Activated CD4-positive, alpha-beta T cell treated with anti-CD3 and anti-CD28 coated beads for 24 hours (primary cell): ENCODE data around the gene CCDC154.
"Not testable (repeated sequence)": the region's sequence is repeated elsewhere in the genome, so short reads cannot be mapped to it uniquely, and the experiment has no call there.

Experiments used
- DNase-seq, 2 donors: peaks; one replicate each; pipeline ENCODE4 v3.0.0-alpha.2; 2020; ENCODE audit warnings: low read depth in 2 of 2

Gene CCDC154, protein sequence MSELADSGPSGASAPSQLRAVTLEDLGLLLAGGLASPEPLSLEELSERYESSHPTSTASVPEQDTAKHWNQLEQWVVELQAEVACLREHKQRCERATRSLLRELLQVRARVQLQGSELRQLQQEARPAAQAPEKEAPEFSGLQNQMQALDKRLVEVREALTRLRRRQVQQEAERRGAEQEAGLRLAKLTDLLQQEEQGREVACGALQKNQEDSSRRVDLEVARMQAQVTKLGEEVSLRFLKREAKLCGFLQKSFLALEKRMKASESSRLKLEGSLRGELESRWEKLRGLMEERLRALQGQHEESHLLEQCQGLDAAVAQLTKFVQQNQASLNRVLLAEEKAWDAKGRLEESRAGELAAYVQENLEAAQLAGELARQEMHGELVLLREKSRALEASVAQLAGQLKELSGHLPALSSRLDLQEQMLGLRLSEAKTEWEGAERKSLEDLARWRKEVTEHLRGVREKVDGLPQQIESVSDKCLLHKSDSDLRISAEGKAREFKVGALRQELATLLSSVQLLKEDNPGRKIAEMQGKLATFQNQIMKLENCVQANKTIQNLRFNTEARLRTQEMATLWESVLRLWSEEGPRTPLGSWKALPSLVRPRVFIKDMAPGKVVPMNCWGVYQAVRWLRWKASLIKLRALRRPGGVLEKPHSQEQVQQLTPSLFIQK

GRCh38 chr16:1443980-1444729 is at the start of gene CCDC154:
CCDC154 (minus strand) TSS chr16:1444556; CDS start chr16:1444322, 234 bp downstream.
- no peak for DNase-seq

DNA sequence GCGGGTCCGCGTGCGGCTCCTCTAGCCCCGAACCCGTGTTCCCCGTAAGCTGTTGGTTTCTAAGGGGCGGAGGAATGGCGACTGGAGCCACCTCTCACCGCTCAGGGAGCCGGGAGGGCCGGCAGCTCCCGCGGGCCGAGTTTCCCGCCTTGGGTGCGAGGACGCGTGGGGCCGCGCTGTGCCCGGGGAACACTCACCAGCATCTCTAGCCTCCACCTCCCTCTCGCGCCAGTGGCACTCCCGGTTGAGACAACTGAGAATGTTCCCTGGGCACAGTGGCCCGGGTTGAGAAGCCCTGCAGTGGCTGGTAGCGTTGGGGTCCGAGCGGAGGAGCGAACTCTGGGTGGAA is 49.4 kb upstream of the CCDC154 start:
- no peak for DNase-seq

DNA sequence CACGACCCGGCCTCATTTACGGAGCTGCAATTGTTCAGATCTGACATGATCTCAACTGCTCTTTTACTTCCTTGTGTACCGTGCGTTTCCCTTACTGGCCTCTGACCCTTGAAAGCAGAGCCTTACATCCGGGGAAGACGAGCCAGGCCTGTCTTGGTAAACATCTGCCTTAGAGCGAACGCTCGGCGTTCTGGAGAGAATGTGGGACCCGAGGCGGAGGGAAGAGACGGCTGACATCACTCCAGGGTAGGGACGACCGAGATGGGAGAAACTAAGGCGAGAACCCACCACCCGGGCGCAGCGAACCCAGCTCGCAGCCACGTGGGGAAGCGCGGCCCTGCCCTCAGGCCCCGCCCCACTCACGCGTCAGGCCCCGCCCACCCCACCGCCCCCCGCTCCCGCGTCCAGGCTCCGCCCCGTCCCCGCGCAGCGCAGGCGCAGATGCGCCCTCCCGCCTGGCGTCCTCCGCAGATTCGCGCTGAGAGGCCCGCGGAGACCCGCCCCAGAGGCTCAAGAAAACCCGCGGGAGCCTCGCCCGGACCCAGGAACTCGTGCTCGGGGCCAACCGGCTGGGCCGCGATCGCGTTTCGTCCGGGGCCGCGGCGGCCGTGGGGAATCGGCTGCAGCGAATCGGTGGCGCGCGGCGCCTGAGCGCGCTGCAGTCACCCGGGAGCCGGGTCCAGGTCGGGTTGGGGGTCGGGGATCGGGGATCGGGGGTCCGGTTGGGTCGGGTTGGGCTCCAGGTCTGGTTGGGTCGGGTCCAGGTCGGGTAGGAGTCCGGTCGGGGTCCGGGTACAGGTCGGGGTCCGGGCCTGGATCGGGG is 48.8 kb upstream of the CCDC154 start, which contains the start of gene TELO2:
TELO2 (plus strand) TSS at position 438 of the 823 bp plus-strand sequence. CDS start 922 bp downstream, outside the sequence.
- DNase-seq, result peak; percentile 79 to 85

DNA sequence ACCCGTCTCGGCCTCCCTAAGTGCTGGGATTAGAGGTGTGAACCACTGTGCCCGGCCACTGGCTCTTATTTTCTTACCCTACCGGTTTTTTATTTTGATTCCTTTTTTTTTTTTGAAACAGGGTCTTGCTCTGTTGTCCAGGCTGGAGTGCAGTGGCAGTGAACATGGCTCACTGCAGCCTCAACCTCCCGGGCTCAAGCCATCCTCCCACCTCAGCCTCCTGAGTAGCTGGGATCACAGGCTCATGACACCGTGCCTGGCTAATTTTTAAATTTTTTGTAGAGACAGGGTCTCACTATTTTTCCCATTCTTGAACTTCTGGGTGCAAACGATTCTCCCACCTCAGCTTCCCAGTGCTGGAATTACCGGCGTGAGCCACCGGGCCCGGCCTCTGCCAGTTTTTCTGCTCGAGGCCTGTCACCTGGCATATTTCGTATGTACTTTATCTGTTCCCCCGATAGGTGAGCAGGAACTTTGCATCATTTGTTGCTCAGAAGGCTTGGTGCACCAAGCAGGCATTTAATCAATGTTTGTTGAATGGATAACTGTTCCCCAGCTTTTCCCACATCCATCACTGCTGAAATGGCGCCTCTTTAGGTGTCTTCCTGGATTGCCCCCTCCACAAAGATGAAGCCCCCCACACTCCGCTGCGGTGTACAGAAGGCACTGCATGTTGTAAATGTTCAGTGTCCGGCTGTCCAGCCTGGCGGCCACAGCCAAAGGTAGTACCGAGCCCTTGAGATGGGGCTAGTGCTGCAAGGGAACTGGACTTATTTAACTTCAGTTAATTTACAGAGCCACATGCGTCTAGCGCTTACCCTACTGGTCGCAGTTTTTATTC is 47.9 kb upstream of the CCDC154 start:
- no peak for DNase-seq

GRCh38 chr16:1491327-1491726 is 47.0 kb upstream of the CCDC154 start:
- DNase-seq, result no peak

DNA sequence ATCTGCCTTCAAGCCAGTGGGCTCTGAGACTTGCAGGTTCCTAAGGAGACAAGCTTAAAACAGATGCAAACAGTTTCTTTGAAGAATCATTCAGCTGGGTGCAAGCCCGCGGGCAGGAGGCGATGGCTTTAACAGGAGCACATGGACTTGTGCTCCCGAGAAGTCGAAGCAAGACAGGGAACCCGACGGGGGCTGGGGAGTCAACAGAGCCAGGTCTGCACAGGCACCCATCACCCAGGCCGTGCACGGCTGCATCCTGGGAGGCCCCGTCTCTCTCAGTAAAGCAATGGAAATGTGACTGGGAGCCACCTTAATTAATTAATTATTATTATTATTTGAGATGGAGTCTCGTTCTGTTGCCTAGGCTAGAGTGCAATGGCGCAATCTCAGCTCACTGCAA is 44.7 kb upstream of the CCDC154 start:
- DNase-seq, result no peak

DNA sequence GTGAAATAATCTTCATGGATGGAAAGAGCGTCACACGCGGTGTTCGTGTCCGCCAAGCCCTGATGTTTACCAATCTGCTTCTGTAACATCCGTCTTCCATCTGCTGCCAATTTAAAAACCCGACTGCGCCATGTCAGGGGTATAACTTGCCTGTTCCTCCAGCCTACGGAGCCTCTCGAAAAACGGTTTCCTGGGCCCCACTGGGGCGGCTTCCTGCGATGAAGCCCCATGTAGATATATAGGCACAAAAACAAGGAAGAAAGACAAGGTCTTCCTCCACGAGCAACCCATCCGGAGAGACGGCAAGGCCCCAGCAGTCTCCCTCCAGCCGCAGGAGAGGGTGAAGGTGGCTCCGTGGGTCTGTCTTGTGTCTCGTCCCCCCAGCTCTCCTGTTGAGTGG is 44.3 kb upstream of the CCDC154 start, which contains the start of gene PTX4:
PTX4 (minus strand) TSS at position 326 of the 400 bp plus-strand sequence; CDS start at position 291, 35 bp downstream.
- DNase-seq, result no peak

- DNase-seq, result no peak
Measured at GRCh38 chr16:1488054-1488601, 43.8 kb upstream of the CCDC154 start.

DNA sequence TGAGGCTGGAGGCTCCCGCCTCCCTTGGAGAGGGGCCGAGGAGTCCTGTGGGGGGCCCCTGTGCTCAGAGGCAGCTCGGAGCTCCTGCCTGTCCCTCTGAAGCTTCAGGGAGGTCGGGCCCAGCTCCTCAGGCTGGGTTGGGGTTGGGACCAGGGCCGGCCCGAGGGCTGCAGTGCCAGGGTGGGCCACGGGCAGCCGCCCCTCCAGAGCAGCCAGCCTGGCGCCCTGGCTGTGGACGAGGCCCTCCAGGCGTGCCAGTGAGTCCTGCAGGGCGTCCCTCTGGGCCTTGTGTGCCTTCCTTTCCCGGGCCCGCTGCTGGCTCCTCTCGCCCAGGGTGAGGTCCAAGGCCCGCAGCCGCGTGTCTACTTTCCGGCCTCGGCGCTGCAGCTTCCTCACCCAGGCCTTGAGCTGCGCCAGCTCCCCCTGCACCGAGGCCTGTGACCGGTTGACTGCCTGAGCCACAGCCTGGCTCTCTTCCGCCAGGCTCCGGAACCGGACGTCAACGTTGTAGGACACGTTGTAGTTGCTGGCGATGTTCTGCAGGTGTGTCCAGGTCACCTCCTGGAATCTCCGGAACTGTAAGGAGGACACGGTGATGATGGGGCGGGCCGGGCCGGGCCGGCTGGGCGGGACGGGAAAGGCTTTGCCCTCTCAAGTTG is 43.2 kb upstream of the CCDC154 start:
- DNase-seq, result no peak

DNA sequence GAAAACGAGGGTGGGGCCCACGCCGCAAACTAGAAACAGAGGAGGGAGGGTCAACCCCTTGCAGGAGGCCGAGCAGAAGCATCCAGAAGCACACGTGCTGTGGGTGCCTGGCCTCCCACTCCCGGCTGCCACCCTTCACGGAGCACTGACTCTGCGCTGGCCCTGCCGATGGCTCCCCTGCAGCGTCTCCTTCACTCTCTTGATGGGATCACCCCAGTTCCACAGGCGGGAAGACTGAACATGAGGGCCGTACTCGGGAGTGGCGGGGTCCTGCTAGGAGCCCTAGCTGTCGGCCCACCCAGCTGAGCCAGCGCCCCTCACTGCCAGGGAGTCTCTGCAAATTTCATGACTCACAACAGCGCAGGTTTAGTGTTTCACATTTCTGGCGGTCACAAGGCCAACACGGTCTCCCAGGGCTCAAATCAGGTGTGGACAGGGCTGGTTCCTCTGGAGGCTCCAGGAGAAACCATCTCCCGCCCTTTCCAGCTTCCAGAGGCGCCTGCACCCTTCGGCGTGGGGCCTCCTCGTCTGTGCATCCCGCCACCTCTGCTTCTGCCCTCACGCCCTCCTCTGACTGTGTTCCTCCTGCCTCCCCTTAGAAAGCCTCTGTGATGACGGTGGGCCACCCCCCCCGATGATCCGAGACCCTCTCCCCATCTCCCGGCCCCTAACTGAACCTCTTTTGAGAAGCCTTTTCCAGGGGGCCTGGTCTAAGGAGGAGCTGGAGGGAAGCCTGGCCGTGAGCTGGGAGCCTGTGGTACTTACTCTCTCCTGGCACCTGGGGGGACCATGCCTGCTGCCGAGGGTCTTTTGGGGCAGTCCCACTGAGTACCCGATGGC is 42.4 kb upstream of the CCDC154 start:
- no peak for DNase-seq

DNA sequence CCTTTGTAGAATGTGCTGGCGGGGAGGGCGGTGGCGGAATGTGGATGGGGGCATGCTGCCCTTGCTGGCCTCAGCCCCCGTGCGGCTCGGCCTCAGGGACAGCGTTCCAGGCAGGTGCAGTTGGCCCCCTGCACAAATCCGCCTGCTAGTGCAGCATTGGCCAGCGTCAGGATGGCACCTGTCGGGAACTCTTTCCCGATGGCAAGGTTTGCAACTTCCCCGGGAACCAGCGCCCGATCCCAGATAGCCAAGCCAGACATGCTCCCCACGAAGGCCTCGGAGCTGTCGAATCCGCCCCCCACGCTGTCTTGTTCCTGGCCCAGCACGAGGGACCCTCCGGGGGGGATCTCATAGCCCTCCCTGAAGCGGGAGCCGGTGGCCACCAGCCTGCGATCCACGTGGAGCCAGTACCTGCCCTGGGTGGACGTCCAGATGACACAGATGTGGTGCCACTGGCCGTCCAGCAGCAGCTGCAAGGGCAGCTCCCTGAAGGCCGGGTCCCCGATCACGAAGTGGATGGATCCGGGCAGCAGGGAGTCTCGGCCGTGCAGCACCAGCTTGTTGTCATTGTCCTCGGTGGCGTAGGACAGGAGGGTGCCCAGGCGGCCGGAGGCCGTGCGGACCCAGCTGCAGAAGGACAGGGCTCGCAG is 41.6 kb upstream of the CCDC154 start:
- no peak for DNase-seq

DNA sequence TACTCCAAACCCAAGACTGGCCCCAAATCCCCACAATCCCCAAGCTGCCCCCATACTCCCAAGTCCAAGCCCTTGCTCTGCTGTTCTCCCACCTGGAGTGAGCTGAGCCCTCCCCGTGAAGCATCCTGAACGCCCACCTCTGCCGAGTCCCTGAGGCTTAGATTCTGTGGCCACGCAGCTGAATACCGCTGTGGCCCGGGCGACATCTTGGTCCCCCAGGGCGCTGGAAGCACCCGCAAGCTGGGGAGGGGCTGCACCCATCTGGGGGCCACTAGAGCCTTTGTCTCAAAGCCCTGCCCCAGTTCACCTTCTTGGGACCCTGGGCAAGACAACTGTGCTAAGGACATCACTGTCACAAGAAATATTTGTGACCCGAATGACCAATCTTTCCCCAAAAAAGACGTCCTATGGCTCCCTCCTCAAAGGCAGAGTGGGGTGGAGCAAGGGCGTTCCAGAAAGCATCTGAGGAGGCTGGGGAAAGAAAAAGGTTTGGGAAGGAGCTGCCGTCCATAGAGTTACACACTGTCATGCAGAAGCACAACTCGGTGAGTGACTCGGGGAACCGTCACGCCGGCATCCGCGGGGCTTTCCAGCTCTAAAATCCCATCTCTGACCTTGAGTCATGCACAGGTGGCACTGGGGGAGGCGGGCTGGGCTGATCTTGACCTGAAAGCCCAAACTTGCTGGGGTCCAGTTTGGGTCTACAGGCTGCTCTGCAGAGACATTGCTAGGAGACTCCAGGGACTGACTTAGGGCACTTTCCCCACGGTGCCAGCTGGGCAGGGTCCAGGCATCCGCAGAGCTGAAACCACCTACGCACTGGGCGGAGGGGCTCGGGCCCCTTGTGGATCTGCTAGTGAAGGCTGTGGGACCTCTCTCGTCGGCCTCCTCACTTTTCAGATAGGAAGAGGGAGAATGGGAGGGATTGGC is 37.8 kb upstream of the CCDC154 start:
- no peak for DNase-seq

- DNase-seq, result not testable (repeated sequence)
Measured at GRCh38 chr16:1478937-1479336, 34.6 kb upstream of the CCDC154 start.

DNA sequence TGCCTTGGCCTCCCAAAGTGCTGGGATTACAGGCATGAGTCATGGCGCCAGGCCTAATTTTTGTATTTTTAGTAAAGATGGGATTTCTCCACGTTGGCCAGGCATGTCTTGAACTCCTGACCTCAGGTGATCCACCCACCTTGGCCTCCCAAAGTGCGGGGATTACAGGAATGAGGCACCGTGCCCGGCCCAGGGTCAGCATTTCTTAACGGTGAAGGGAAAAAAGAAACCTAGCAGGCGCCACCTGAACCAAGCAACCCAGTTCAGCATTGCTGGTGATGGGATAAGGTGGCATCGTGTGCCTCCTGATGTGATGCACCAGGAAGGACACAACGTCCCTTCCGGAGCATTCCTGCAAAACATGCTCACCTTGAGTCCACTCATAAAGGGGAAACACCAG is 32.7 kb upstream of the CCDC154 start:
- no peak for DNase-seq

DNA sequence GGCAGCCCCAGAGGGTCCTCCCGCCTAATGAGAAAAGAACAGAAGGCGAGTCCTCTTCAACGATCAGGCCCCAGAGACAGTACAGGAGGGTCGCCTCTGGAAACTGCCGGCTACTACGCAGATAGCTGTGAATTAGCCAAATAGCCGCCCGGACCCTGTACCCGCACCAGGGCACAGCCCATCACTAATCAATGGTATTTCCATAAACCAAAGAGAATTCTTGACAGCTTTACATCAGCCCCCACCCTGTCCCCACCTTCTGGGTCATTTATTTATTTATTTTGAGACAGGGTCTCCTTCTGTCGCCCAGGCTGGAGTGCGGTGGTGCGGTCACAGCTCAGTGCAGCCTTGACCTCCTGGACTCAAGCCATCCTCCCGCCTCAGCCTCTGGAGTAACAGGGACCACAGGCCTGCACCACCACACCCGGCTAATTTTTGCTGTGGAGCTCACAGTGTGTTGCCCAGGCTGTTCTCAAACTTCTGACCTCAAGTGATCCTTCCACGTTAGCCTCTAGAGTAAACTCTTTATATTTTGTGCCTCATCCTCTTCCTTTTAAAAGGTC is 31.3 kb upstream of the CCDC154 start:
- DNase-seq, result no peak

GRCh38 chr16:1474796-1475551 is 30.6 kb upstream of the CCDC154 start, which contains the start of gene CLCN7:
CLCN7 (minus strand) TSS chr16:1475028; CDS start chr16:1474974, 54 bp downstream.
- peak; percentile 78 to 85 for DNase-seq
